GM21619 (cell line): ENCODE results near the gene GLIS1.
"Not testable (repeated sequence)": the region's sequence is repeated elsewhere in the genome, so short reads cannot be mapped to it uniquely, and the experiment has no call there.

Experiments
- ATAC-seq: cut with Tn5 transposase; IDR thresholded peaks from one replicate; pipeline ENCODE4 v1.9.1; 2021; ENCODE audit not compliant: unreplicated experiment

Gene GLIS1

DNA sequence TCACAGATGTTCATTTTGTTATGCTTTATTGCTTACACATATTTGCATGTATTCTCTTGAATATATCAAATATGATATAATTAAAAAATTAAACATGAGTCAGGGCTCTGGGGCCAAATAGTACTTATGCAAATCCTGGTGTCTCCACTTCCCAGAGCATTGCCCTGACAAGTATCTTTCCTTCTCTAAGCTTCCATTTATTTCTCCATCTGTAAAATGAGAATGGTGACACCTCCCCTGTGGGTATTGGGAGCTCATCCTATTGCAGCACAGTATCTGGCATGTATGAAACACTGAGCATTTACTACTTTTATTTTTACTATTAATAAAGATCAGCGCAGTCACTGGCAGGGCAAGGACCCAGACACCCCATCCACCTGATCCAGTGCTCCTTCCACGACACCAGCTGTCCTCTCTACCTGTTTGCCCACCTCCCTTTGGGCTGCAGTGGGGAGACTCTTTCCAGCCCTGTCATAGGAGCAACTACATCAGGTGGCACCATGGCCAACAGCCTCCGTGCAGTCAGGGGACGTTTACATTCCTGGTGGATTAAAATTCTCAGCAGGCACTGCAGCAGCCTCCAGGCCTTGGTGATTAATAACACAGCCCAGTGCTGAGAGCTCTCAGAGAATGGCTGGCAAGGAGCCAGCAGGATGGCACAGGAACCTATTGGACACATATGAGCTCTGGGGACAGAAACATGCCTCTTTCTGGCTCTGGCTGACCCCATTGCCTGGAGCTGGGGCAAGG is 166.7 kb downstream of the GLIS1 start:
- ATAC-seq: no peak

GRCh38 chr1:53568540-53568939 is 170.4 kb downstream of the GLIS1 start:
- ATAC-seq: no peak

- ATAC-seq: no peak
These were observed 171.1 kb downstream of the GLIS1 start for GRCh38 chr1:53567851-53568250.

GRCh38 chr1:53567450-53567849 is 171.5 kb downstream of the GLIS1 start:
- ATAC-seq: no peak

DNA sequence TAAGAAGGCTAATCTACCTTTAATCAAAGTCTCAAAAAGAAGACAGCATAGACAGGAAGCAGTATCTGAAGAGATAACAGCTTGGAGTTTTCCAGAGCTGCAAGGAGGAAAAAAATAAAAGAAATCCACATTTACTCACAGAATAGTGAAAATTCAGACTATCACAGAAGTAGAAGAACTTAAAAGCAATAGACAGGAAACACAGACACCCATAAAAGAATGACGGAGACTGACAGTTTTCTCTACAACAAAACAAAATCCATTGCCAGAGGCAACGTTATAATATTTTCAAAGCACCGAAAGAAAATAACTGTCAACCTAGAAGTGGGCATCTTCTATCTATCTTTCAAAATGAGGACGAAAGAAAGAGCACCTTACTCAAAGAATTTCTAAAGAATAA is 175.4 kb downstream of the GLIS1 start:
- no peak for ATAC-seq

DNA sequence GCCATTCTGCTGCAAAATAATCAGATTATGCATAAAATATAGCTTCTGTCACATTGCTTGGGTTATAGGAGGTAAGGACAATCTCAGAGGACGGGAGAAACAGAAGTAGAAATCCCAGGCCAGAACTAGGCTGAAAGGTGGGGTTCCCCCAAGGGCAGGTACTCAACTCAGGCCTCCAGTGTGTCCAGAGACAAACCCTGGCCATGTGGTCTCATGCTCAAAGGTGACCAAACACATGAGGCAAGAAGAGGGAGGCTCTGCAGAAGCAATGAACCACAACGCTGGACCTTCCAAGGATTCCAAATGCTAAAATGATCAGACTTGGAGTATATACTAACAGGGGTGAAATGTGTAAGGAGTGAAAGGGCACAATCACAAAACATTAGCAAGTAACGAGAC is 176.0 kb downstream of the GLIS1 start:
- no peak for ATAC-seq

GRCh38 chr1:53562291-53562980 is 176.5 kb downstream of the GLIS1 start:
- no peak for ATAC-seq

GRCh38 chr1:53561503-53562105 is 177.4 kb downstream of the GLIS1 start:
- ATAC-seq: no peak

DNA sequence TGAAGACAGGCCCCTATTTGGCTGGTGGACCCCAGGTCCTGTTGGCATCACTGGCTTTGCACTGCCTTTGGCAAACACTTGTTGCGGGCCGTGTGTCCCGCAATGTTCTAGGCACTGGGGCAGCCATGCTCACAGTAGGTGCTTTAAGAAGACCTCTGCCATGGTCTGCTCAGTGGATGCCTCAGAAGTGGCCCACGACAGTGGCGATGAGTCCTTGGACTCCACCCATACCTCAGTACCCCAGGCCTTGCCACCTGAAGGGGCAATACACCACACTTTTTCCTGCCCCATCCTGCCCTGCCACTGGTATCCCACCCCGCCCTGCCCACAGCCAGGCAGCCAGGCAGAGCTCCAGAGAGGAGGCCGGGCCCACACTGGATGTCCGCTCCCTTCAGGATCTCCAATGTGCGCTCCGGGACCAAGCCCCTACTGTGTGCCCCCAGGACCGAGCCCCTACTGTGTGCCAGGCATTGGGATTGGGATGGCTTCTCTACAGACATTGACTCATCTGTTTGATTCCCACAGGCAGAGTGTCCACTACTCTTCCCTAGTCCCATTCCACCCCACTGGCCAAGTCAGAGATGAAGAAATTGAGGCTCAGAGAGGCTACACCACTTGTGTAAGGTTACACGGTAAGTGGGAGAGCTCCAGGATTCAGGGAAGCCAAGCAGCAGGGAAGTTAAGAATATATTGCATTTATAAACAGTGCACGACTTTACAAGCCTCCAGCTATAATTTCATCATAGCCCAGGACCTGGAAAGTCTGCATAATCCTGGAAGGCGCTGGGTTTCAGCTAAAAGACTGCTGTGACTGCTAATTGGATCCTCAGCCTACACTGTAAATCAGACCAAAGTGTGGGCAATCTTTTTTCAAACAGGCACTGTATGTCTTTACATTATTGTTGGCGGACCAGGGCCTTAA is 178.1 kb downstream of the GLIS1 start:
- ATAC-seq: no peak

DNA sequence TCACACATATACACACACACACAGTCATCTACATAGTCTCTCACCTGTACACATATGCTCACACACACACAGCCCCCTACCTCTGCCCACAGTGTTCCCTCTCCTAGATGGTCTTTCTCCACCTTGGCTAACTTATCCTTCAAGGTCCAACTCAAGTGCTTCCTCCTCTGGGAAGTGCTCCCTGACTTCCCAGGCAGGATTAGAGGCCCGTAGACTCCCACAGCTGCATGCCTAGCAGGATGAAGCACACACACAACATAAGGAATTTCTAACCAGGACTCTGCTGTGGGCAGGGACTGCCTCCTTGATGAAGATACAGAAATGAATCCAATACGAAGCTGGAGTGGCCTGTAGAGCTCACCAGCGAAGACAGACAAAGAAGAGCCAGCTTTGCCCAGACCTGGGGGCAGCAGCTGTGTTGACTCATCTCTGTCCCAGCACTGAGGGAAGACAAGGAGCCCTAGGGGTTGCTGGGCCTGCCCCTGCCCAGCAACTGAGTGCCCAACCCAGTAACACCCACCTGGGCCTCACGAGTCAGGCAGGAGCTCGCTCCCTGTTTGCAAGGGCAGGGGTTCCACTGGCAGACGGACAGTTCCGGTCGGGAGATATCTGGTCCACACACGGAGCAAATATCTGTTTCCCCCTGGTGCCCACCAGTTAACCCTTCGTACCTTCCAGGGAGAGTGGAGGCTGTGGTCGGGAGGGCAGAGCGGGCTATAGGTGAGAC is 178.9 kb downstream of the GLIS1 start:
- ATAC-seq: no peak

DNA sequence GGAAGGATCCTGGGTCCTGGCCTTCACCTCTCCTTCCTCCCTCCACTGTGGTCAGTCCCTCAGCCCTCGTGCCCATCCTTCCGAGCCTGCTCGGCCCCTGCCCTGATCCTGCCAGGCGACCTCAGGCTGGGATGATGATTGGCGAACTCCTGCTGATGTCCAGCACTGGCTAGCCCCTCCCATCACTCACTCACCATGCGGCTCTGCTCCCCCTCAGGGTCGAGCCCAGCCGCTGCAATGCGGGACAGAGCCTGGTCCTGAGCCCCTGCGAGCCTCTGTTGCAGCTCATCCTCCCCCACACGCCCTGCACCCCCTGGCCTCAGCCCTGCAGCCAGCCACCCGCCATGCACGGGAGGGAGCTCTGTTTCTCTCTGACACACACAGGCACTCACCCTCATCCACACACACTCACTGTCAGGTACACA is 179.6 kb downstream of the GLIS1 start:
- ATAC-seq: no peak

GRCh38 chr1:53558739-53559315 is 180.1 kb downstream of the GLIS1 start:
- no peak for ATAC-seq

DNA sequence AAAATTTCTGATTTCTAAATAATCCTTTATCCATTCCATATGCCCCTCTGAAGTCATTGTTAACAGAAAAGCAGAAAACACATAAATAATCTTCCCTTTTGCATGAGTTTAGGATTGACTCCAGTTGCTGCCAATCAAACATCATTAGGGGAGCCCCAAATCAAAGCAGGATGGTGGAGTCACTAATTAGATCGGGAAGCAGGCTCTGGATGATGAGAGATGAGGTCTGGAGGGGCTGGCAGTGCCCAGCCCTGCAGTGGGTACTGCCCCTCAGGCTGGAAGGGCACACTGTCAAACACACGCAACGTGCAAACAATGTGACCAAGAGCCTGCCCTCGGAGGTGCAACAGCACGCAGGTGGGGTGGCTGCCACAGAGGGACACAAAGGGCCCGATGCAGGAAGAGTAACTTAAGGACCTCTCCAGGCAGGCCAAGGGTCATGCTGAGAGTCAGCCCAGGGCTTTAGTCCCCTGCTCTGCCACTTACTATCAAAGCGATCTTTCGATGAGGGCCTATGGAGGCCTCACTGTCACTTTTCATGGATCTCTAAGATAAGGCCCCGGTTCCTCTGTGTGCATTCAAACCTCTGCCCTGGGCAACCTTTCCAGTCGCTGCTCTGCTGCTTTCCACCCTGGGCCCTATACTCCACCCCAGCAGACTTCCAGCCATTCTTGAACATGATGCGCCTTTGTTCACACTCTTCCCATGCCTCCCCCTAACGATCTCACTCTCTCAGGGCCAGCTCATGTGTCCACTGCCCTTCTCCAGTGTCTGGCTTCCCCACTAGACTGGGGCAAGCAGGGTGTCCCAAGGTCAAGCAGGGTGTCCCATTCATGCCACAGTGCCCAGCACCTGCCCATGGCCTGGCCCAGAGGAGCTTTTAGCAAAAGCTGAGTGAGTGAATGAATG is 180.9 kb downstream of the GLIS1 start:
- ATAC-seq: no peak

DNA sequence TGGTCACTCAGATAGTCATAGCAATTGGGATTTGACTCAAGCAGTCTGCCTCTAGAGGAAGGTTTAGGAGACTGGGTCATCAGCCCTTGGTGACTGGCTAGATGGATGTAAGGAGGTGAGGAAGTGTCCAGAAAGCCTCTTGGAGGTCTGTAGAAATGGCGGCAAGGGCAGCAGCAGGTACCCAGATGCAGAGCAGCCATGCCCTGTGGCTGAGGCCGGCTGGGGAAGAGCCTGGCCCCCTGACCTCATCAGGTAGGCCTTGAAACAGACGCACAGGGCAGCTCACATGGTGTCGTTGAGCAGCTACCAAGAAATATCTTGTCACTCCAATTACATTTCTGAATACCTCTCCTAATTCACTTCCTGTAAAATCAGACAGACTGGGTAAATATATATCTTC is 181.6 kb downstream of the GLIS1 start:
- no peak for ATAC-seq

DNA sequence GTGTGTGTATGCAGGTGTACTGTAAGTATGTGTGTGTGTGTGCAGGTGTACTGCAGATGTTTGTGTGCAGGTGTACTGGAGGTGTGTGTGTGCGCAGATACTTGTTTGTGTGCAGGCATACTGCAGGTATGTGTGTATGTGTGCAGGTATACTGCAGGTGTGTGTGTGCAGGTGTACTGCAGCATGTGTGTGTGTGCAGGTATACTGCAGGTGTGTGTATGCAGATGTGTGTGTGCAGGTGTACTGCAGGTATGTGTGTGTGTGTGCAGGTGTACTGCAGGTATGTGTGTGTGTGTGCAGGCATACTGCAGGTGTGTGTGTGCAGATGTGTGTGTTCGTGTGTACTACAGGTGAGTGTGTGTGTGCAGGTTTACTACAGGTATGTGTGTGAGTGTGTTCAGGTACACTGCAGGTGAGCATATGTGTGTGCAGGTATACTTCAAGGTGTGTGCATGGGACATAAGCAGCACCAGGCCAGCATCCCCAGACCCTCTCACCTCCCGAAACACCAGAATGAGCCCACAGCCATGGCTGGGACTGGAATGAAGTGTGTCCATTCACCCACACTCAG is 182.2 kb downstream of the GLIS1 start:
- no peak for ATAC-seq

- not testable (repeated sequence) for ATAC-seq
These were observed 183.2 kb downstream of the GLIS1 start for GRCh38 chr1:53555620-53556326.

DNA sequence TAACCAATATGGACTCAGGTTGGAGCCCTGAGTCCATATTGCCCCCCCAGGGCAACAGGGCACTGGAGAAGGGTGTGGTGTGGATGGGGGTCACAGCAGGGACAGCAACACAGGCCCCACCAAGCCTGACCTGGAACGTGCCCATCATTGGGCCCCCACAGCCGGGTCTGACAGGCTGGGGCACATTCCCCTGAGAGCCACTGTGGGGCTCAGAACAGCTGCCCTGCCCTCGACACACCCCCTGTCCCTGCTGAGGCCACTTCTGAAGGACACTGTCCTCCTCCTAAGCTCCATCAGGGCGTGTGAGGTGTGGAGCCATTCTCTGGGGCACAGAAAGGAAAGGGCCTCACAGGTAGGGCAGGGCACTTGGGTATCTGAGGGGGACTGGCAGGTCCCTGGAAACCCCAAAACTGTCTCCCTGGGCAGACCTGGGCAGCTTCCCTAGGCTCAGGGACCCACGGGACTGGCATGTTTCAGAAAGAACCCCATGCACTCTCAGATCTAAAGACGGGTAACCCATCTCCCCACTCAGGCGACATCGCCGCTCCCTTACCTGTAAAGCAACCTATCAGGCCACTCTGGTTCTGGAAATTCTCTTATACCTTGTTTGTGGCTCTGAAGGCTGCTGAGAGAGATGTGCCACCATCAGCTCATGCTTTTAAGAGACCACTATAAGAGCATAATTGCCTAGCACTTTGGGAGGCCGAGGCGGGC is 184.2 kb downstream of the GLIS1 start:
- ATAC-seq: no peak
